H1 (cell line): ENCODE data around the gene ZNF500.

Experiments
- ATF3 ChIP-seq: IDR thresholded peaks from 2 replicates; pipeline ENCODE4 v1.6.1; 2011; ENCODE audit warnings: low read depth, mild to moderate bottlenecking, low read length; ENCODE audit not compliant: insufficient read depth
- CHD2 ChIP-seq: IDR thresholded peaks from 2 replicates; pipeline ENCODE4 v1.6.1; 2012; ENCODE audit warnings: low read length, improper control_type of control experiment
- EP300 ChIP-seq, 2 experiments: IDR thresholded peaks; 1 replicate in 1 of 2; 2 replicates in 1 of 2; pipeline ENCODE4 v1.6.1; 2011 to 2012; ENCODE audit warnings: low read depth in 2 of 2, low read length in 2 of 2, mild to moderate bottlenecking in 2 of 2, borderline replicate concordance in 1 of 2, inconsistent platforms in 1 of 2, moderate library complexity in 1 of 2
- GABPA ChIP-seq: IDR thresholded peaks from 2 replicates; pipeline ENCODE4 v1.6.1; 2011; ENCODE audit warnings: mild to moderate bottlenecking, low read length, moderate library complexity, borderline replicate concordance; ENCODE audit not compliant: insufficient read depth
- MAFK ChIP-seq: IDR thresholded peaks from 2 replicates; pipeline ENCODE4 v1.6.1; 2012; ENCODE audit warnings: low read depth, mild to moderate bottlenecking, improper control_type of control experiment, low read length
- POLR2AphosphoS5 ChIP-seq: IDR thresholded peaks from 2 replicates; pipeline ENCODE4 v1.6.1; 2011; ENCODE audit warnings: low read depth, low read length
- RAD21 ChIP-seq, 2 experiments: IDR thresholded peaks in 1 of 2; conservative IDR thresholded peaks in 1 of 2; 2 replicates each; pipeline ENCODE4 v1.6.1; 2011; ENCODE audit warnings: low read depth in 2 of 2, low read length in 2 of 2, improper control_type of control experiment in 1 of 2, inconsistent platforms in 1 of 2, mild to moderate bottlenecking in 1 of 2, moderate library complexity in 1 of 2
- SP4 ChIP-seq: IDR thresholded peaks from 2 replicates; pipeline ENCODE4 v1.6.1; 2012; ENCODE audit warnings: low read length, inconsistent platforms
- SRF ChIP-seq: IDR thresholded peaks from 2 replicates; pipeline ENCODE4 v1.6.1; 2011; ENCODE audit warnings: mild to moderate bottlenecking, low read depth, low read length, moderate library complexity
- TF ChIP-seq, protein P1 (sequence below), 3 experiments: IDR thresholded peaks; 1 replicate in 2 of 3; 2 replicates in 1 of 3; pipeline versions ENCODE4 v1.5.1 to v1.6.1; 2011; ENCODE audit warnings: low read length in 3 of 3, mild to moderate bottlenecking in 3 of 3, inconsistent platforms in 2 of 3, low read depth in 1 of 3, moderate library complexity in 1 of 3; ENCODE audit not compliant: insufficient read depth in 1 of 3; ENCODE audit errors: control extremely low read depth in 1 of 3

DNA sequence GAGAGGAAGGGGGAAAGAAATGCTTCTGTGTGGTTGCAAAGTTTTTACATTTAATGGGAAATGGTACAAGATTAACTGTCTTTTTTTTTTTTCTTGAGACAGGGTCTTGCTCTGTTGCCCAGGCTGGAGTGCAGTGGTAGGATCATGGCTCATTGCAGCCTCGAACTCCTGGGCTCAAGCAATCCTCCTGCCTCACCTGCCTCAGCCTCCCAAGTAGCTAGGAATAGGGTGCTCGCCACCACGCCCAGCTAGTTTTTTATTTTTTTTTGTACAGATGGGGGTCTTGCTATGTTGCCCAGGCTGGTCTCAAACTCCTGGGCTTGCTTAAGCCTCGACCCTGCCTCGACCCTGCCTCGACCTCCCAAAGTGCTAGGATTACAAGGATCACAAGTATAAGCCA, 39.3 kb upstream of the ZNF500 start:
- TF ChIP-seq, protein P1, sequence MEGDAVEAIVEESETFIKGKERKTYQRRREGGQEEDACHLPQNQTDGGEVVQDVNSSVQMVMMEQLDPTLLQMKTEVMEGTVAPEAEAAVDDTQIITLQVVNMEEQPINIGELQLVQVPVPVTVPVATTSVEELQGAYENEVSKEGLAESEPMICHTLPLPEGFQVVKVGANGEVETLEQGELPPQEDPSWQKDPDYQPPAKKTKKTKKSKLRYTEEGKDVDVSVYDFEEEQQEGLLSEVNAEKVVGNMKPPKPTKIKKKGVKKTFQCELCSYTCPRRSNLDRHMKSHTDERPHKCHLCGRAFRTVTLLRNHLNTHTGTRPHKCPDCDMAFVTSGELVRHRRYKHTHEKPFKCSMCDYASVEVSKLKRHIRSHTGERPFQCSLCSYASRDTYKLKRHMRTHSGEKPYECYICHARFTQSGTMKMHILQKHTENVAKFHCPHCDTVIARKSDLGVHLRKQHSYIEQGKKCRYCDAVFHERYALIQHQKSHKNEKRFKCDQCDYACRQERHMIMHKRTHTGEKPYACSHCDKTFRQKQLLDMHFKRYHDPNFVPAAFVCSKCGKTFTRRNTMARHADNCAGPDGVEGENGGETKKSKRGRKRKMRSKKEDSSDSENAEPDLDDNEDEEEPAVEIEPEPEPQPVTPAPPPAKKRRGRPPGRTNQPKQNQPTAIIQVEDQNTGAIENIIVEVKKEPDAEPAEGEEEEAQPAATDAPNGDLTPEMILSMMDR (IDR thresholded peaks at IDR 0.05; ENCODE audit: control extremely low read depth in 1 of 3, insufficient read depth in 1 of 3, low read depth in 1 of 3, low read length in 3 of 3), result no peak
- TF ChIP-seq ATF3 (no peak), POLR2AphosphoS5 (no peak), RAD21 (IDR thresholded peaks at IDR 0.05 in 1 of 2, conservative IDR thresholded peaks at IDR 0.05 in 1 of 2; ENCODE audit: low read depth in 2 of 2, low read length in 2 of 2) (no peak), GABPA (no peak), SP4 (no peak), MAFK (no peak), CHD2 (no peak), EP300 (IDR thresholded peaks at IDR 0.05; ENCODE audit: borderline replicate concordance in 1 of 2, low read depth in 2 of 2, low read length in 2 of 2) (no peak), SRF (no peak)
